ENCODE results near the gene CIPC. TPM values are rescaled to one million over a fixed set of nuclear protein-coding genes. Genes with fewer than 3 reads are reported as not detected.

The CIPC gene
- total and polyA plus RNA-seq, 2 of the 4 experiments (the other 2 are of a cell fraction), result 6.6 to 12.9 TPM

- H2BK15ac ChIP-seq (ENCODE audit: low read depth, low read length), result no peak overlapping the region
- no peak overlapping the region for H4K91ac ChIP-seq (ENCODE audit: insufficient read depth, low read depth, low read length)
- no peak for ATAC-seq (ENCODE audit: low read depth)
- H3K9ac ChIP-seq (ENCODE audit: low read depth, low read length), result no peak overlapping the region
- no peak overlapping the region for H2BK20ac ChIP-seq (ENCODE audit: low read depth, low read length)
- in situ Hi-C loops (cut with MboI; ENCODE audit: low sequenced_read_pairs), result no loop called here
- no peak overlapping the region for H4K5ac ChIP-seq (ENCODE audit: low read depth, low read length)
- no peaks in the 10 kb centered on the region for H3K4me1 ChIP-seq (ENCODE audit: control insufficient read depth, insufficient read depth, low read length)
- no peak overlapping the region for H3K27ac ChIP-seq (ENCODE audit: insufficient read depth, low read length)
- CTCF ChIA-PET, result no interaction called here
- H4K8ac ChIP-seq (ENCODE audit: low read depth in 2 of 2, low read length in 2 of 2), result no peak overlapping the region
- peaks cover 4% of the 10 kb centered on the region; the same call in 1 of the 2 replicates for H3K9me1 ChIP-seq (ENCODE audit: insufficient read depth, low read length)
- DNase-seq, result no peak
- 95% methylated on average over 8 of the region's 11 CpGs; no CpG with 5 or more reads in 1 of the 2 experiments for WGBS, 2 experiments (ENCODE audit: extremely low coverage in 2 of 2, insufficient read length in 1 of 2)
- no peak overlapping the region for H2AK5ac ChIP-seq (ENCODE audit: low read depth, low read length)
- no peaks in the 10 kb centered on the region for H3K9me3 ChIP-seq (ENCODE audit: control insufficient read depth, insufficient read depth, low read length)
- H2AFZ ChIP-seq (replicated peaks; ENCODE audit: low read length, poor library complexity), result no peak overlapping the region
- dilution Hi-C loops (cut with HindIII; ENCODE audit: low sequenced_read_pairs, unreplicated experiment), result no loop called here
- TF ChIP-seq SMC3 (IDR thresholded peaks at IDR 0.05; ENCODE audit: low read depth, low read length), result no peak
- TF ChIP-seq ELK1 (IDR thresholded peaks at IDR 0.05; ENCODE audit: borderline replicate concordance, low read depth, low read length), result no peak
- TF ChIP-seq RAD21 (IDR thresholded peaks at IDR 0.05; ENCODE audit: low read length), result no peak
- TF ChIP-seq MAFK (IDR thresholded peaks at IDR 0.05; ENCODE audit: low read depth, low read length), result no peak
- TF ChIP-seq, protein P1, sequence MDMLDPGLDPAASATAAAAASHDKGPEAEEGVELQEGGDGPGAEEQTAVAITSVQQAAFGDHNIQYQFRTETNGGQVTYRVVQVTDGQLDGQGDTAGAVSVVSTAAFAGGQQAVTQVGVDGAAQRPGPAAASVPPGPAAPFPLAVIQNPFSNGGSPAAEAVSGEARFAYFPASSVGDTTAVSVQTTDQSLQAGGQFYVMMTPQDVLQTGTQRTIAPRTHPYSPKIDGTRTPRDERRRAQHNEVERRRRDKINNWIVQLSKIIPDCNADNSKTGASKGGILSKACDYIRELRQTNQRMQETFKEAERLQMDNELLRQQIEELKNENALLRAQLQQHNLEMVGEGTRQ (IDR thresholded peaks at IDR 0.05; ENCODE audit: low read depth, low read length), result no peak
- TF ChIP-seq RFX5 (IDR thresholded peaks at IDR 0.05; ENCODE audit: low read depth, low read length), result no peak
- no peak for TF ChIP-seq MAZ (IDR thresholded peaks at IDR 0.05; ENCODE audit: borderline replicate concordance, low read depth, low read length)
- TF ChIP-seq, protein P2, sequence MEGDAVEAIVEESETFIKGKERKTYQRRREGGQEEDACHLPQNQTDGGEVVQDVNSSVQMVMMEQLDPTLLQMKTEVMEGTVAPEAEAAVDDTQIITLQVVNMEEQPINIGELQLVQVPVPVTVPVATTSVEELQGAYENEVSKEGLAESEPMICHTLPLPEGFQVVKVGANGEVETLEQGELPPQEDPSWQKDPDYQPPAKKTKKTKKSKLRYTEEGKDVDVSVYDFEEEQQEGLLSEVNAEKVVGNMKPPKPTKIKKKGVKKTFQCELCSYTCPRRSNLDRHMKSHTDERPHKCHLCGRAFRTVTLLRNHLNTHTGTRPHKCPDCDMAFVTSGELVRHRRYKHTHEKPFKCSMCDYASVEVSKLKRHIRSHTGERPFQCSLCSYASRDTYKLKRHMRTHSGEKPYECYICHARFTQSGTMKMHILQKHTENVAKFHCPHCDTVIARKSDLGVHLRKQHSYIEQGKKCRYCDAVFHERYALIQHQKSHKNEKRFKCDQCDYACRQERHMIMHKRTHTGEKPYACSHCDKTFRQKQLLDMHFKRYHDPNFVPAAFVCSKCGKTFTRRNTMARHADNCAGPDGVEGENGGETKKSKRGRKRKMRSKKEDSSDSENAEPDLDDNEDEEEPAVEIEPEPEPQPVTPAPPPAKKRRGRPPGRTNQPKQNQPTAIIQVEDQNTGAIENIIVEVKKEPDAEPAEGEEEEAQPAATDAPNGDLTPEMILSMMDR (conservative IDR thresholded peaks at IDR 0.05; ENCODE audit: low read depth, low read length), result no peak
- TF ChIP-seq BHLHE40 (IDR thresholded peaks at IDR 0.05; ENCODE audit: low read depth, low read length), result no peak
- BruUV-seq (replicated peaks), result no TSS peak
- no peak overlapping the region for H2BK120ac ChIP-seq (ENCODE audit: low read depth, low read length)
- POLR2A ChIA-PET (ENCODE audit: unreplicated experiment), result no interaction called here
- H3K4me3 ChIP-seq (ENCODE audit: insufficient read depth, low read depth, low read length), result no peak overlapping the region
- H3K14ac ChIP-seq (replicated peaks; ENCODE audit: low read depth, low read length), result no peak overlapping the region
- no peak overlapping the region for H3K4me2 ChIP-seq (ENCODE audit: low read depth, low read length)
- no peak overlapping the region for H2BK5ac ChIP-seq (ENCODE audit: low read depth, low read length, poor library complexity, severe bottlenecking)
- no peak overlapping the region for H3K56ac ChIP-seq (ENCODE audit: extremely low read depth, insufficient read depth, low read length)
- no peaks in the 10 kb centered on the region for H4K20me1 ChIP-seq (ENCODE audit: insufficient read depth, low read length)
- H3K36me3 ChIP-seq (ENCODE audit: control insufficient read depth, insufficient read depth, low read length), result peaks cover 19% of the 10 kb centered on the region
- no peak overlapping the region for H3K4ac ChIP-seq (ENCODE audit: low read depth, low read length)
- no peak overlapping the region for H3K23ac ChIP-seq (ENCODE audit: low read depth, low read length)
- no peak overlapping the region for H3K18ac ChIP-seq (ENCODE audit: low read depth, low read length)
- no peaks in the 10 kb centered on the region for H3K79me1 ChIP-seq (ENCODE audit: low read depth in 1 of 2, low read length in 2 of 2)
- intact Hi-C loops (cut with micrococcal nuclease), result no loop called here
- no peak overlapping the region for H2AK9ac ChIP-seq (replicated peaks; ENCODE audit: low read depth, low read length, poor library complexity)
- H3K27me3 ChIP-seq (ENCODE audit: control insufficient read depth, insufficient read depth, low read length), result no peaks in the 10 kb centered on the region
Observed at GRCh38 chr14:77113644-77114043, 15.6 kb downstream of the CIPC start.

Data from IMR-90 (cell line).